ENCODE results near the gene SLC6A20.
"Not testable (repeated sequence)": the region's sequence is repeated elsewhere in the genome, so short reads cannot be mapped to it uniquely, and the experiment has no call there.

SLC6A20 gene

GRCh38 chr3:45749880-45750279 is 46.5 kb downstream of the SLC6A20 start:
- no peak overlapping the region for H3K4me3 ChIP-seq (IDR thresholded peaks at IDR 0.05; ENCODE audit: insufficient read depth, low read depth, low read length)
- no peaks in the 10 kb centered on the region for H3K27me3 ChIP-seq (ENCODE audit: insufficient read depth, low read depth)
- H3K4me1 ChIP-seq (ENCODE audit: low read depth, poor library complexity, severe bottlenecking) = no peaks in the 10 kb centered on the region
- no peaks in the 10 kb centered on the region for H4K20me1 ChIP-seq (ENCODE audit: insufficient read depth)
- no peaks in the 10 kb centered on the region for H3K79me2 ChIP-seq (ENCODE audit: insufficient read depth, low read depth)
- H2AFZ ChIP-seq (ENCODE audit: low read depth) = no peak overlapping the region
- no peaks in the 10 kb centered on the region for H3K36me3 ChIP-seq (ENCODE audit: insufficient read depth)
- H3K9ac ChIP-seq = no peak overlapping the region
- H3K4me2 ChIP-seq = no peak overlapping the region
- TF ChIP-seq CTCF (conservative IDR thresholded peaks at IDR 0.05; ENCODE audit: low read depth, low read length) = no peak
- no peak overlapping the region for H3K27ac ChIP-seq

- H3K4me3 ChIP-seq (IDR thresholded peaks at IDR 0.05; ENCODE audit: insufficient read depth, low read depth, low read length); H3K27ac ChIP-seq; H3K4me2 ChIP-seq; H3K27me3 ChIP-seq (ENCODE audit: insufficient read depth, low read depth); H3K4me1 ChIP-seq (ENCODE audit: low read depth, poor library complexity, severe bottlenecking); H3K36me3 ChIP-seq (ENCODE audit: insufficient read depth); H3K9ac ChIP-seq; H3K79me2 ChIP-seq (ENCODE audit: insufficient read depth, low read depth); H2AFZ ChIP-seq (ENCODE audit: low read depth); H4K20me1 ChIP-seq (ENCODE audit: insufficient read depth): not testable (repeated sequence)
Observed at GRCh38 chr3:45749036-45749600, 47.2 kb downstream of the SLC6A20 start.

GRCh38 chr3:45748068-45748467 is 48.3 kb downstream of the SLC6A20 start:
- Histone ChIP-seq H2AFZ (ENCODE audit: low read depth) (no peak overlapping the region), H4K20me1 (ENCODE audit: insufficient read depth) (no peaks in the 10 kb centered on the region), H3K9ac (no peak overlapping the region), H3K79me2 (ENCODE audit: insufficient read depth, low read depth) (no peaks in the 10 kb centered on the region), H3K36me3 (ENCODE audit: insufficient read depth) (no peaks in the 10 kb centered on the region), H3K4me1 (ENCODE audit: low read depth, poor library complexity, severe bottlenecking) (no peaks in the 10 kb centered on the region), H3K4me2 (no peak overlapping the region), H3K4me3 (IDR thresholded peaks at IDR 0.05; ENCODE audit: insufficient read depth, low read depth, low read length) (no peak overlapping the region), H3K27ac (no peak overlapping the region), H3K27me3 (ENCODE audit: insufficient read depth, low read depth) (no peaks in the 10 kb centered on the region)
- TF ChIP-seq CTCF (conservative IDR thresholded peaks at IDR 0.05; ENCODE audit: low read depth, low read length) = no peak

- TF ChIP-seq CTCF (conservative IDR thresholded peaks at IDR 0.05; ENCODE audit: low read depth, low read length) = no peak
- H4K20me1 ChIP-seq (ENCODE audit: insufficient read depth) = no peaks in the 10 kb centered on the region
- H3K27ac ChIP-seq = no peak overlapping the region
- no peaks in the 10 kb centered on the region for H3K4me1 ChIP-seq (ENCODE audit: low read depth, poor library complexity, severe bottlenecking)
- H3K27me3 ChIP-seq (ENCODE audit: insufficient read depth, low read depth) = no peaks in the 10 kb centered on the region
- no peaks in the 10 kb centered on the region for H3K79me2 ChIP-seq (ENCODE audit: insufficient read depth, low read depth)
- no peak overlapping the region for H3K9ac ChIP-seq
- no peak overlapping the region for H2AFZ ChIP-seq (ENCODE audit: low read depth)
- H3K36me3 ChIP-seq (ENCODE audit: insufficient read depth) = no peaks in the 10 kb centered on the region
- no peak overlapping the region for H3K4me3 ChIP-seq (IDR thresholded peaks at IDR 0.05; ENCODE audit: insufficient read depth, low read depth, low read length)
- H3K4me2 ChIP-seq = no peak overlapping the region
Observed at GRCh38 chr3:45746777-45747622, 49.3 kb downstream of the SLC6A20 start.
